H9 (cell line): ENCODE data around the gene GTF2E1. TPM values are rescaled to one million over a fixed set of nuclear protein-coding genes. Genes with fewer than 3 reads are reported as not detected.

Source experiments
- DNase-seq: peaks from one replicate; pipeline ENCODE4 v3.0.0-alpha.2; 2017
- H2AFZ ChIP-seq: one replicate; pipeline ENCODE4 v1.6.1; 2013; ENCODE audit warnings: mild to moderate bottlenecking, low read length, control low read depth, moderate library complexity
- H2AK5ac ChIP-seq: 2 replicates; pipeline ENCODE4 v1.6.1; 2013; ENCODE audit warnings: low read length, control low read depth, mixed read lengths; ENCODE audit not compliant: insufficient read length
- H2BK120ac ChIP-seq: one replicate; pipeline ENCODE4 v1.6.1; 2013; ENCODE audit warnings: low read depth, mild to moderate bottlenecking, low read length, control low read depth, inconsistent platforms; ENCODE audit not compliant: poor library complexity, severe bottlenecking
- H2BK12ac ChIP-seq: 2 replicates; pipeline ENCODE4 v1.6.1; 2013; ENCODE audit warnings: low read length, control low read depth, mixed read lengths, low read depth; ENCODE audit not compliant: insufficient read length
- H2BK15ac ChIP-seq: 2 replicates; pipeline ENCODE4 v1.6.1; 2013; ENCODE audit warnings: low read depth, low read length, control low read depth
- H2BK20ac ChIP-seq: one replicate; pipeline ENCODE4 v1.6.1; 2013; ENCODE audit warnings: low read depth, mild to moderate bottlenecking, low read length, control low read depth, inconsistent platforms; ENCODE audit not compliant: poor library complexity, severe bottlenecking
- H2BK5ac ChIP-seq: 2 replicates; pipeline ENCODE4 v1.6.1; 2013; ENCODE audit warnings: low read length, control low read depth, mixed read lengths; ENCODE audit not compliant: insufficient read length
- H3K14ac ChIP-seq: 2 replicates; pipeline ENCODE4 v1.6.1; 2013; ENCODE audit warnings: low read length, control low read depth; ENCODE audit not compliant: insufficient read depth
- H3K18ac ChIP-seq: 2 replicates; pipeline ENCODE4 v1.6.1; 2013; ENCODE audit warnings: low read depth, mild to moderate bottlenecking, mixed read lengths, low read length, control low read depth; ENCODE audit not compliant: insufficient read length
- H3K23ac ChIP-seq: 2 replicates; pipeline ENCODE4 v1.6.1; 2013; ENCODE audit warnings: low read length, control low read depth, mixed read lengths, low read depth; ENCODE audit not compliant: insufficient read length
- H3K23me2 ChIP-seq: 2 replicates; pipeline ENCODE4 v1.6.1; 2013; ENCODE audit warnings: low read depth, mild to moderate bottlenecking, mixed read lengths, low read length, control low read depth; ENCODE audit not compliant: insufficient read length, poor library complexity, severe bottlenecking
- H3K27ac ChIP-seq: 2 replicates; pipeline ENCODE4 v1.5.1; 2013; ENCODE audit warnings: low read length, control low read depth, mixed read lengths, low read depth; ENCODE audit not compliant: insufficient read length
- H3K27me3 ChIP-seq: 2 replicates; pipeline ENCODE4 v1.6.1; 2013; ENCODE audit warnings: low read length, control low read depth, inconsistent platforms; ENCODE audit not compliant: insufficient read depth
- H3K4ac ChIP-seq: 2 replicates; pipeline ENCODE4 v1.6.1; 2013; ENCODE audit warnings: low read depth, mild to moderate bottlenecking, control low read depth, inconsistent platforms, low read length, moderate library complexity
- H3K4me1 ChIP-seq: 2 replicates; pipeline ENCODE4 v1.6.1; 2013; ENCODE audit warnings: low read length, control low read depth, inconsistent platforms; ENCODE audit not compliant: insufficient read depth
- H3K4me2 ChIP-seq: 2 replicates; pipeline ENCODE4 v1.6.1; 2013; ENCODE audit warnings: low read length, control low read depth, mixed read lengths; ENCODE audit not compliant: insufficient read length, insufficient read depth
- H3K56ac ChIP-seq: 2 replicates; pipeline ENCODE4 v1.6.1; 2013; ENCODE audit warnings: low read depth, mild to moderate bottlenecking, mixed read lengths, low read length, control low read depth; ENCODE audit not compliant: insufficient read length
- H3K79me1 ChIP-seq: 2 replicates; pipeline ENCODE4 v1.6.1; 2013; ENCODE audit warnings: low read depth, mild to moderate bottlenecking, moderate library complexity, low read length, control low read depth, inconsistent platforms; ENCODE audit not compliant: insufficient read depth, poor library complexity, severe bottlenecking
- H3K79me2 ChIP-seq: 2 replicates; pipeline ENCODE4 v1.6.1; 2013; ENCODE audit warnings: low read length, control low read depth, inconsistent platforms; ENCODE audit not compliant: insufficient read depth
- H3K9ac ChIP-seq: 2 replicates; pipeline ENCODE4 v1.6.1; 2013; ENCODE audit warnings: low read length, control low read depth, mixed read lengths; ENCODE audit not compliant: insufficient read length; ENCODE audit errors: extremely low read depth
- H3K9me3 ChIP-seq: one replicate; pipeline ENCODE4 v1.6.1; 2013; ENCODE audit warnings: low read depth, low read length, inconsistent platforms; ENCODE audit not compliant: control insufficient read depth
- H3T11ph ChIP-seq: one replicate; pipeline ENCODE4 v1.6.1; 2013; ENCODE audit warnings: mild to moderate bottlenecking, low read length, control low read depth, inconsistent platforms
- H4K20me1 ChIP-seq: one replicate; pipeline ENCODE4 v1.6.1; 2013; ENCODE audit not compliant: control insufficient read depth, insufficient read length, insufficient read depth
- H4K5ac ChIP-seq: 2 replicates; pipeline ENCODE4 v1.6.1; 2013; ENCODE audit warnings: low read depth, mild to moderate bottlenecking, mixed read lengths, low read length, control low read depth; ENCODE audit not compliant: insufficient read length
- H4K8ac ChIP-seq: replicated peaks from 2 replicates; pipeline ENCODE4 v1.6.1; 2013; ENCODE audit warnings: low read length, control low read depth, mixed read lengths, low read depth; ENCODE audit not compliant: insufficient read length
- H4K91ac ChIP-seq: 2 replicates; pipeline ENCODE4 v1.6.1; 2013; ENCODE audit warnings: low read depth, mild to moderate bottlenecking, moderate library complexity, mixed read lengths, low read length, control low read depth; ENCODE audit not compliant: insufficient read length
- H3K27ac Mint-ChIP-seq, 3 experiments: 2 replicates in 2 of 3; 3 replicates in 1 of 3; pipeline ENCODE4 v1.8.0; 2020 to 2021; ENCODE audit warnings: mixed read lengths in 3 of 3, mild to moderate bottlenecking in 1 of 3, moderate library complexity in 1 of 3
- H3K27me3 Mint-ChIP-seq: 2 replicates; pipeline ENCODE4 v1.8.0; 2021; ENCODE audit warnings: low read depth, mild to moderate bottlenecking, moderate library complexity, mixed read lengths
- H3K36me3 Mint-ChIP-seq, 3 experiments: 2 replicates in 2 of 3; 3 replicates in 1 of 3; pipeline ENCODE4 v1.8.0; 2020 to 2021; ENCODE audit warnings: low read depth in 3 of 3, mixed read lengths in 3 of 3; ENCODE audit not compliant: insufficient read depth in 1 of 3
- H3K4me1 Mint-ChIP-seq, 2 experiments: 2 replicates each; pipeline ENCODE4 v1.8.0; 2020; ENCODE audit warnings: mixed read lengths in 2 of 2
- H3K4me3 Mint-ChIP-seq, 2 experiments: 2 replicates in 1 of 2; 3 replicates in 1 of 2; pipeline ENCODE4 v1.8.0; 2020 to 2021; ENCODE audit warnings: mild to moderate bottlenecking in 2 of 2, mixed read lengths in 2 of 2, moderate library complexity in 1 of 2
- H3K9me3 Mint-ChIP-seq, 2 experiments: 2 replicates in 1 of 2; 3 replicates in 1 of 2; pipeline ENCODE4 v1.8.0; 2020; ENCODE audit warnings: mild to moderate bottlenecking in 2 of 2, mixed read lengths in 2 of 2, moderate library complexity in 1 of 2
- CTCF ChIP-seq: fragments of 200-600 bp; sonication (generic); conservative IDR thresholded peaks from 3 replicates; pipeline ENCODE4 v1.8.0; 2021; ENCODE audit warnings: antibody characterized with exemption, mild to moderate bottlenecking
- WGBS: extraction: QIAGEN DNeasy Blood & Tissue Kit; methylation state at CpG from one replicate; pipeline ENCODE4 v1.1.7; 2013; ENCODE audit warnings: missing lambda C conversion rate, low lambda C conversion rate, mixed read lengths; ENCODE audit not compliant: insufficient read length; ENCODE audit errors: extremely low coverage; 5-methylcytosine and 5-hydroxymethylcytosine counted together
- total RNA-seq: library from RNA; stranded (reverse); gene quantifications from 2 replicates; pipeline ENCODE4 v1.2.1, GENCODE V29; 2021

Gene GTF2E1
- total RNA-seq, 1 experiment from 2014 or later = 88.8 TPM

- Histone ChIP-seq H3K4me2 (no peak overlapping the region), H3K9ac (no peak overlapping the region), H3K23me2 (no peaks in the 10 kb centered on the region), H4K20me1 (no peaks in the 10 kb centered on the region), H3K14ac (no peak overlapping the region), H3K23ac (no peak overlapping the region), H2BK15ac (no peak overlapping the region), H4K5ac (no peak overlapping the region), H3K79me1 (no peaks in the 10 kb centered on the region), H3K9me3 (no peaks in the 10 kb centered on the region), H3K27ac (no peak overlapping the region), H4K91ac (no peak overlapping the region), H3K56ac (no peak overlapping the region), H2BK120ac (no peak overlapping the region), H3K18ac (no peak overlapping the region), H3K27me3 (no peaks in the 10 kb centered on the region), H3T11ph (no peak overlapping the region), H3K4ac (no peak overlapping the region), H2BK20ac (no peak overlapping the region), H2BK12ac (no peak overlapping the region), H3K4me1 (no peaks in the 10 kb centered on the region), H3K79me2 (no peaks in the 10 kb centered on the region), H2BK5ac (no peak overlapping the region), H2AFZ (no peak overlapping the region), H2AK5ac (no peak overlapping the region), H4K8ac (no peak overlapping the region)
- DNase-seq = no peak
- no peak for TF ChIP-seq CTCF
- Mint-ChIP-seq H3K36me3 (peaks cover 8 to 20% (median 8%) of the 10 kb centered on the region in 3 experiments; a peak in 6 of 7 replicates), H3K27me3 (no peaks in the 10 kb centered on the region), H3K4me1 (peaks cover 16 to 19% of the 10 kb centered on the region in 2 experiments), H3K4me3 (no peak overlapping the region), H3K27ac (peak overlapping the region in 1 of 3 experiments; percentile 30; a peak in 2 of 7 replicates), H3K9me3 (peaks cover 6% of the 10 kb centered on the region in 2 experiments; a peak in 3 of 5 replicates)
- no CpG with 5 or more reads among the region's 1 CpG for WGBS
These were observed 15.8 kb upstream of the GTF2E1 start for GRCh38 chr3:120726791-120727190.
